Posterior vena cava (tissue), 2 donors: ENCODE measurements around the gene PXDN. TPM values are rescaled to one million over a fixed set of nuclear protein-coding genes. Genes with fewer than 3 reads are reported as not detected.

Experiments used
- DNase-seq: peaks from one replicate; pipeline ENCODE4 v3.0.0-alpha.2; 2020; ENCODE audit warnings: low spot score
- intact Hi-C, 2 donors: fragments of 100-400 bp; cut with DNase I; formaldehyde crosslinking; loops; one replicate each; pipeline versions ENCODE4 v1.14.1 to v1.14.2; 2022 to 2023
- total RNA-seq, 2 donors: library from RNA; stranded (reverse); fragmentation: NEBNext Ultra II Directional; extraction: Animal tissue kit (Norgen Biotek cat#: 25700); gene quantifications; one replicate each; pipeline ENCODE4 v1.2.1, GENCODE V29; 2021
- donor health status: DM: yes; HTN: yes; CAD: no.
- donor health status: DM: yes; HTN: yes; CAD: no.

PXDN gene
- total RNA-seq, 2 donors from 2014 or later: 75.3 to 85.8 TPM

GRCh38 chr2:1745171-1746023 is 1.1 kb upstream of the PXDN start:
- DNase-seq: peak; percentile 56
- intact Hi-C loops: loop anchor here (5.0 to 10.0 kb wide), 6 partner anchors 71 to 268 kb away; no protein-coding TSS in a partner anchor

GRCh38 chr2:1744151-1744445 is 217 bp downstream of the PXDN start:
- no peak for DNase-seq

GRCh38 chr2:1743396-1744150 is 742 bp downstream of the PXDN start:
- intact Hi-C loops: loop anchor here (10.0 kb wide), 3 partner anchors 69 to 149 kb away; no protein-coding TSS in a partner anchor
- DNase-seq: no peak

More at GRCh38 chr2:1744151-1744445, 217 bp downstream of the PXDN start:
- intact Hi-C loops: loop anchor here (10.0 kb wide), 3 partner anchors 69 to 149 kb away; no protein-coding TSS in a partner anchor

- intact Hi-C loops: loop anchor here (10.0 kb wide), 3 partner anchors 68 to 148 kb away; no protein-coding TSS in a partner anchor
- peak; percentile 94 for DNase-seq
Measured at GRCh38 chr2:1742681-1743395, 1.5 kb downstream of the PXDN start.

GRCh38 chr2:1742301-1742680 is 2.0 kb downstream of the PXDN start:
- intact Hi-C loops: loop anchor here (10.0 kb wide), 3 partner anchors 67 to 147 kb away; no protein-coding TSS in a partner anchor
- no peak for DNase-seq

GRCh38 chr2:1741851-1742250 is 2.5 kb downstream of the PXDN start:
- intact Hi-C loops: loop anchor here (10.0 kb wide), 3 partner anchors 67 to 147 kb away; no protein-coding TSS in a partner anchor
- no peak for DNase-seq

GRCh38 chr2:1740716-1741589 is 3.4 kb downstream of the PXDN start:
- intact Hi-C loops: loop anchor here (10.0 kb wide), 3 partner anchors 66 to 146 kb away; no protein-coding TSS in a partner anchor
- no peak for DNase-seq

- intact Hi-C loops: loop anchor here (10.0 kb wide), 3 partner anchors 65 to 145 kb away; no protein-coding TSS in a partner anchor
- peak; percentile 78 for DNase-seq
Measured at GRCh38 chr2:1739961-1740715, 4.2 kb downstream of the PXDN start.

- DNase-seq: no peak
Measured at GRCh38 chr2:1739322-1739957, 4.9 kb downstream of the PXDN start.

GRCh38 chr2:1738646-1739302 is 5.5 kb downstream of the PXDN start:
- intact Hi-C loops: loop anchor here in 1 of 2 donors (10.0 kb wide), 1 partner anchor 64 kb away; no protein-coding TSS in a partner anchor
- DNase-seq: peak; percentile 79

More at GRCh38 chr2:1739322-1739957, 4.9 kb downstream of the PXDN start:
- intact Hi-C loops: loop anchor here in 1 of 2 donors (10.0 kb wide), 1 partner anchor 65 kb away; no protein-coding TSS in a partner anchor

- intact Hi-C loops: loop anchor here in 1 of 2 donors (10.0 kb wide), 1 partner anchor 63 kb away; no protein-coding TSS in a partner anchor
- no peak for DNase-seq
Measured at GRCh38 chr2:1738163-1738562, 6.2 kb downstream of the PXDN start.

GRCh38 chr2:1736997-1737480 is 7.3 kb downstream of the PXDN start:
- intact Hi-C loops: loop anchor here in 1 of 2 donors (10.0 kb wide), 1 partner anchor 62 kb away; no protein-coding TSS in a partner anchor
- DNase-seq: peak; percentile 79

- intact Hi-C loops: loop anchor here in 1 of 2 donors (10.0 kb wide), 1 partner anchor 61 kb away; no protein-coding TSS in a partner anchor
- DNase-seq: no peak
Measured at GRCh38 chr2:1736045-1736444, 8.3 kb downstream of the PXDN start.

- intact Hi-C loops: loop anchor here in 1 of 2 donors (10.0 kb wide), 1 partner anchor 58 kb away; no protein-coding TSS in a partner anchor
- peak; percentile 26 for DNase-seq
Measured at GRCh38 chr2:1733298-1733697, 11.0 kb downstream of the PXDN start.

GRCh38 chr2:1731963-1732768 is 12.1 kb downstream of the PXDN start:
- intact Hi-C loops: loop anchor here in 1 of 2 donors (10.0 kb wide), 1 partner anchor 57 kb away; no protein-coding TSS in a partner anchor
- peak; percentile 82 for DNase-seq
